ENCODE data around the gene ZSWIM6.

ZSWIM6 gene

GRCh38 chr5:61408476-61409168, 76.6 kb downstream of the ZSWIM6 start:
- no peak for TF ChIP-seq CTCF (IDR thresholded peaks at IDR 0.05)

GRCh38 chr5:61409568-61409967, 77.5 kb downstream of the ZSWIM6 start:
- TF ChIP-seq CTCF (IDR thresholded peaks at IDR 0.05), result no peak

- TF ChIP-seq CTCF (IDR thresholded peaks at IDR 0.05), result no peak
Observed at GRCh38 chr5:61410811-61411210, 78.8 kb downstream of the ZSWIM6 start.

- TF ChIP-seq CTCF (IDR thresholded peaks at IDR 0.05), result no peak
Observed at GRCh38 chr5:61412361-61412760, 80.3 kb downstream of the ZSWIM6 start.

- no peak for TF ChIP-seq CTCF (IDR thresholded peaks at IDR 0.05)
Observed at GRCh38 chr5:61414806-61415205, 82.7 kb downstream of the ZSWIM6 start.

- TF ChIP-seq CTCF (IDR thresholded peaks at IDR 0.05), result no peak
Observed at GRCh38 chr5:61416010-61416409, 84.0 kb downstream of the ZSWIM6 start.

- no peak for TF ChIP-seq CTCF (IDR thresholded peaks at IDR 0.05)
Observed at GRCh38 chr5:61416420-61416819, 84.4 kb downstream of the ZSWIM6 start.

GRCh38 chr5:61417340-61417739, 85.3 kb downstream of the ZSWIM6 start:
- no peak for TF ChIP-seq CTCF (IDR thresholded peaks at IDR 0.05)
